Tibial nerve (tissue), 4 donors: ENCODE results near the gene PRKAR1B.

Source experiments
- CTCF ChIP-seq, 5 experiments: fragments of 200-600 bp in 3 of 5; fragments of 450-650 bp in 2 of 5; sonication (generic) in 3 of 5; IDR thresholded peaks; one replicate each; pipeline ENCODE4 v1.5.1; 2016 to 2019; ENCODE audit warnings: antibody characterized with exemption in 5 of 5, mild to moderate bottlenecking in 3 of 5, moderate library complexity in 2 of 5
- EP300 ChIP-seq, 2 donors: sonication (generic); formaldehyde crosslinking; IDR thresholded peaks; one replicate each; pipeline ENCODE4 v1.6.1; 2017; ENCODE audit warnings: antibody characterized with exemption in 2 of 2, mild to moderate bottlenecking in 1 of 2
- POLR2A ChIP-seq, 2 donors: fragments of 450-650 bp; IDR thresholded peaks; one replicate each; pipeline ENCODE4 v1.6.1; 2017; ENCODE audit warnings: antibody characterized with exemption in 2 of 2, mild to moderate bottlenecking in 2 of 2, moderate library complexity in 2 of 2

GRCh38 chr7:560966-561630 lies 166.0 kb downstream of the PRKAR1B start:
- no peak for TF ChIP-seq CTCF (IDR thresholded peaks at IDR 0.05)
- no peak for TF ChIP-seq POLR2A (IDR thresholded peaks at IDR 0.05)
- TF ChIP-seq EP300 (IDR thresholded peaks at IDR 0.05), result no peak
